Measurements from ENCODE around the gene MYOM3. TPM values are rescaled to one million over a fixed set of nuclear protein-coding genes. Genes with fewer than 3 reads are reported as not detected.

Gene MYOM3
- total and polyA plus RNA-seq, 4 donors: 0.59 to 1.9 (median 0.95) TPM

DNA sequence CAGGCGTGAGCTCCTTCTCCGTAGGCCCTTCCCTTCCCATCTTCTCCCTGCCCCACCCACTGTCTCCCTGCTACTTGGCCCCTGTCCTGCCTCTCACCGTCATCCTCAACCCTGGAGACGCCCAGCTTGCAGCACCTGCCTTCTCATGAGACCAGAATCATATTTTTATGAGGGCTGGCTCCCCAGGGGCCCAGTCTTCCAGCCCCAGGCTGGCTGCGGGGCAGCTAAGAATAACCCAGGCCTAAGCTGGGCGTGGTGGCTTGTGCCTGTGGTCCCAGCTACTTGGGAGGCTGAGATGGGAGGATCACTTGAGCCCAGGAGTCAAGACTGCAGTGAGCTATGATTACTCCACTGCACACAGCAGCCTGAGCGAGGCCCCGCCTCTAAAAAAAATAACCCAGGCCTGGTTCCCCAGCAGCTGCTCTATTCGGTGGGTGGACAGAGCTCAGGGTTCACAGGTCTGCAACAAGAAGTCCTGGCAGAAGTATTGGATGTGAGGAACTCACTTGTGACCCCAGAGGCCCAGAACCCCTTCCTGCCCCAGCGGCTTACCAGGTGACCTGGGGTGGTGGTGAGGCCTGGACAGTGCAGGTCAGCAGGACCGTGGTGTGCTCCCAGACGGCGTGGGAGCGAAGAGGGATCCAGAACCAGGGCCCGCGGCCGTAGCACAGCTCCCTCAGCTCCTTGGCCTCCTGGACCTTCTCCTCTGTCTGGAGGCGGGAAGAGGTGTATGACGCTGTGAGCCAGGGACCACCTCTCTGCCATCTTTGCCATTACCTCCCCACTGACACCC is 6.4 kb downstream of the MYOM3 start:
- no peak overlapping the region for H3K27ac ChIP-seq (ENCODE audit: low read depth in 1 of 2, low read length in 2 of 2)
- no peaks in the 10 kb centered on the region for H3K27me3 ChIP-seq (ENCODE audit: control insufficient read depth in 1 of 2, insufficient read depth in 2 of 2, low read length in 1 of 2)
- 88 to 94% methylated on average over 19 of the region's 19 CpGs for WGBS, 2 donors
- no peaks in the 10 kb centered on the region for H3K9me3 ChIP-seq (ENCODE audit: control insufficient read depth, low read length)
- intact Hi-C loops (cut with DNase I): no loop called here
- DNase-seq: no peak
- H3K36me3 ChIP-seq (ENCODE audit: control insufficient read depth in 1 of 2, insufficient read depth in 2 of 2, low read length in 1 of 2): no peaks in the 10 kb centered on the region
- H3K4me3 ChIP-seq (ENCODE audit: low read length in 2 of 2): no peak overlapping the region
- no peaks in the 10 kb centered on the region for H3K4me1 ChIP-seq (ENCODE audit: control insufficient read depth in 1 of 2, insufficient read depth in 2 of 2, low read length in 2 of 2)
- ATAC-seq (ENCODE audit: low FRiP score): no peak

DNA sequence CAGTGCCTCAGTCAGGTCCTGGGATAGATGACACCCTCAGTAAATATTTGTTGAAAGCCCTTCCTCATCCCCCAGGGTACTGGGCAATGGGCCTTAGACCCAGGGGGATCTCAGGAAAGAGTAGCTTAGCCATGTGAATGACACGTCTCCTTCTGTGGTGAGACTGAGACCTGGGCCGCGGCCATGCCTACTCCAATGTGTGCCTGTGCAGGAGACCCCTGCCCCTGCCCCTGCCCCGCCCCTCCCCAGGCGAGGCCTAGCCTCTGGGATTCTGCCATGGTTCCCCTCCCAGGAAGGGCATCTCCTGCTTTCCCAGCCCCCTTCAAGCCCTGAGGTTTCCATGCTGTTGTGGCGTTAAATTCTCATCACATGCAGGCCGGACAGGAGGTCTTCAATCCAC is 7.1 kb downstream of the MYOM3 start:
- no peak overlapping the region for H3K27ac ChIP-seq (ENCODE audit: low read depth in 1 of 2, low read length in 2 of 2)
- intact Hi-C loops (cut with DNase I): no loop called here

DNA sequence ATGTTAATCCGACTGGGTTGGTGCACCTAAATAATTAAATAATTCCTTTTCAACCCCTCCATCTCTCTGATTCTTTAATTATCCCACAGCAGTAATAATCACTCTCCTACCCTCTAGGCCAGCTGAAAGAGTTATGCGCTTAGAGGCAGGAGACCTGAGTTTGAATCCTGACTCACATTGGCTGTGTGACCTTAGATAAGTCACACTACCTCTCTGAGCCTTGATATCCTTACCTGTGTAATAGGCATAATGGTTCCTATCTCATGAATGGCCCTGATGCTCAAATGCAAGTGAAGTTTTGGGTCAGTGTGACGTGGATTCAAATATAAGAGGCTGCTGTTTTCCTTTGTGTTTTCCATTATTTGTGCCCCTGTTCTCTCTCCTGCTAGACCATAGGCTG is 8.1 kb downstream of the MYOM3 start:
- DNase-seq (no peak), ATAC-seq (ENCODE audit: low FRiP score) (no peak)
- H3K4me3 ChIP-seq (ENCODE audit: low read length in 2 of 2): no peak overlapping the region
- intact Hi-C loops (cut with DNase I): no loop called here
- H3K4me1 ChIP-seq (ENCODE audit: control insufficient read depth in 1 of 2, insufficient read depth in 2 of 2, low read length in 2 of 2): no peaks in the 10 kb centered on the region
- no peaks in the 10 kb centered on the region for H3K9me3 ChIP-seq (ENCODE audit: control insufficient read depth, low read length)
- 95 to 96% methylated on average over 3 of the region's 3 CpGs for WGBS, 2 donors
- H3K36me3 ChIP-seq (ENCODE audit: control insufficient read depth in 1 of 2, insufficient read depth in 2 of 2, low read length in 1 of 2): no peaks in the 10 kb centered on the region
- H3K27me3 ChIP-seq (ENCODE audit: control insufficient read depth in 1 of 2, insufficient read depth in 2 of 2, low read length in 1 of 2): no peaks in the 10 kb centered on the region
- no peak overlapping the region for H3K27ac ChIP-seq (ENCODE audit: low read depth in 1 of 2, low read length in 2 of 2)

More for the DNA sequence above, 7.1 kb downstream of the MYOM3 start:
- H3K4me1 ChIP-seq (ENCODE audit: control insufficient read depth in 1 of 2, insufficient read depth in 2 of 2, low read length in 2 of 2): no peaks in the 10 kb centered on the region
- peak in 1 of 2 donors; percentile 36 for DNase-seq
- WGBS, 2 donors: 96 to 97% methylated on average over 7 of the region's 7 CpGs
- H3K27me3 ChIP-seq (ENCODE audit: control insufficient read depth in 1 of 2, insufficient read depth in 2 of 2, low read length in 1 of 2): no peaks in the 10 kb centered on the region
- no peak for ATAC-seq (ENCODE audit: low FRiP score)
- no peaks in the 10 kb centered on the region for H3K9me3 ChIP-seq (ENCODE audit: control insufficient read depth, low read length)
- H3K36me3 ChIP-seq (ENCODE audit: control insufficient read depth in 1 of 2, insufficient read depth in 2 of 2, low read length in 1 of 2): no peaks in the 10 kb centered on the region
- H3K4me3 ChIP-seq (ENCODE audit: low read length in 2 of 2): no peak overlapping the region

DNA sequence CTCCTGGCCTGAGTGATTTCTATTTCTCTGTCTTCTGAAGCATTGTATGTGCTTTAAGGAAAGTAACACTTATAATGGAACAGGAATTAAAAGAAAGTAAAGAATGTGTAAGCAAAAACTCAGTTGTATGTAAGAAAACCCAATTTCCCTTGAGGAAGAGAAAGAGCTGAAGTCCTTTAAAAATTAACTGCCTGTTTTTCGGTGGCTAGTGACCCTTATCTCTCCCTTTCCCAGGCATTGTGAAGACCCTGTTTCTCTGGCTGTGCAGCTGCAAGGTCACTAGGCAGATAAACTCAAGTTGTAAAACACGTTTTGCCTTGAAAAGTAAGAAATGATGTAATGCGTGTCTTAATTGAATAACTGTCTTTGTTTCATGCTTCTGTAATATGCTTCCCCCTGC is 8.5 kb downstream of the MYOM3 start:
- Histone ChIP-seq H3K9me3 (ENCODE audit: control insufficient read depth, low read length) (no peaks in the 10 kb centered on the region), H3K4me3 (ENCODE audit: low read length in 2 of 2) (no peak overlapping the region), H3K27me3 (ENCODE audit: control insufficient read depth in 1 of 2, insufficient read depth in 2 of 2, low read length in 1 of 2) (no peaks in the 10 kb centered on the region), H3K27ac (ENCODE audit: low read depth in 1 of 2, low read length in 2 of 2) (no peak overlapping the region), H3K36me3 (ENCODE audit: control insufficient read depth in 1 of 2, insufficient read depth in 2 of 2, low read length in 1 of 2) (no peaks in the 10 kb centered on the region), H3K4me1 (ENCODE audit: control insufficient read depth in 1 of 2, insufficient read depth in 2 of 2, low read length in 2 of 2) (no peaks in the 10 kb centered on the region)
- DNase-seq (no peak), ATAC-seq (ENCODE audit: low FRiP score) (no peak)
- intact Hi-C loops (cut with DNase I): no loop called here
- 65% methylated on average over 3 of the region's 3 CpGs for WGBS, 2 donors

DNA sequence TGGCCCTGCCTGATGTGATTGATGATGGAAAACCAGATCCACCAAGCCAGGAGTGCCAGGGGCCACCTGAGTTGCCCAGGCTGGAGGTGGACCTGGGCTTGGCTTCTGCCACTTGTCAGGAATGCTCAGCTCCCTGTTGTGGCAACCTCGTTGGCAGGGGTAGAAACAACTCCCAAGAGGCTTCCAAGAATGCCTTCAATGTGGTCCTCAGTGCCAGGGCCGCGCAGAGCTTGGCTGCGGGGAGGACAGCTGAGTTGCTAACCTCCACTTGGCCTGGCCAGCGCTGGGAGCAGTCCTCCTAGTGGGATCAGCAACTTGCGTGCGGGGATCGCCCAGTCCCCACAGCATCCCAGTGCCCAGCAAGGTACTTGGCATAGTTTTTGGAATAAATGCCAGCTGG is 9.0 kb downstream of the MYOM3 start:
- Histone ChIP-seq H3K27me3 (ENCODE audit: control insufficient read depth in 1 of 2, insufficient read depth in 2 of 2, low read length in 1 of 2) (no peaks in the 10 kb centered on the region), H3K9me3 (ENCODE audit: control insufficient read depth, low read length) (no peaks in the 10 kb centered on the region), H3K36me3 (ENCODE audit: control insufficient read depth in 1 of 2, insufficient read depth in 2 of 2, low read length in 1 of 2) (no peaks in the 10 kb centered on the region), H3K27ac (ENCODE audit: low read depth in 1 of 2, low read length in 2 of 2) (peak overlapping the region in 1 of 2 donors; percentile 7), H3K4me3 (ENCODE audit: low read length in 2 of 2) (no peak overlapping the region), H3K4me1 (ENCODE audit: control insufficient read depth in 1 of 2, insufficient read depth in 2 of 2, low read length in 2 of 2) (no peaks in the 10 kb centered on the region)
- DNase-seq: peak; percentile 83 to 86
- 2 to 5% methylated on average over 8 of the region's 8 CpGs for WGBS, 2 donors
- intact Hi-C loops (cut with DNase I): no loop called here
- peak; percentile 54 for ATAC-seq (ENCODE audit: low FRiP score)

DNA sequence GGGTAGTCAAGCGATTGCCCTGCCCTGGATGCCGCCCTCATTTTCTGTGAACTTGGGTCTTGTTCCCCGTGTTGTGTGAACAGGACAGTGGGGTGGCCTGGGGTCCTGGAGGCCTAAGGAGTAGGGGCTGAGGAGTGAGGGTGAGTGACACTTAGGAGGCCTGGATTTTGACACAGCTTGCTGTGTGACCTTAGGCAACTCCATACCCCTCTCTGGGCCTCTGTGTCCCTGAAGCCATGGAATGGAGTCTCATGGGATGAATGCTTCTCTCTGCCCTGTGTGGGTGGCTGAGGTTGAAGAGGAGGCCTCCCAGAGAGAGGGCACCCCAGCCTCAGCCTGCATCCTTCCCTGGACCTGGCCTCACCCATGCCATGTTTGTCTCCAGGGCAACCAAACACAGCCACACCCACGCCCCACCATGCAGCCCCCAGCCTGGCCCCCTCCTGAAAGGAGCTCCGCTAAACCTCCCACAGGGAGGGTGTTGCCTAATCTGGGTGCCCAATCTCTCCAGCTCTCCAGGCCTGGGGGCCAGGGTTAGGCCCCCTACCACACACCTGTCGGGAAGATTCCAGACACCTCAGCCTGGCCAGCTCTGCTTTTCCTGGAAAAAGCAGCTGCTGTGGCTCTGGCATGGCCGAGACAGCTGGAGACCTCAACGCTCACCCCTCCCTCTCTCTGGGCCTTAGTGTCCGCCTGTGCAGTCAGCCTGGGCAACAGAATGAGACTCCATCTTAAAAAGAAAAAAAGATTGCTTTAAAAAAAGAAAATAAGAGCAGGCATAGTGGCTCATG is 9.9 kb downstream of the MYOM3 start:
- peak; percentile 3 for ATAC-seq (ENCODE audit: low FRiP score)
- DNase-seq: no peak
- H3K27me3 ChIP-seq (ENCODE audit: control insufficient read depth in 1 of 2, insufficient read depth in 2 of 2, low read length in 1 of 2): no peaks in the 10 kb centered on the region
- 55 to 59% methylated on average over 9 of the region's 9 CpGs for WGBS, 2 donors
- H3K36me3 ChIP-seq (ENCODE audit: control insufficient read depth in 1 of 2, insufficient read depth in 2 of 2, low read length in 1 of 2): no peaks in the 10 kb centered on the region
- intact Hi-C loops (cut with DNase I): no loop called here
- no peak overlapping the region for H3K4me3 ChIP-seq (ENCODE audit: low read length in 2 of 2)
- H3K27ac ChIP-seq (ENCODE audit: low read depth in 1 of 2, low read length in 2 of 2): peak overlapping the region in 1 of 2 donors; percentile 7
- no peaks in the 10 kb centered on the region for H3K4me1 ChIP-seq (ENCODE audit: control insufficient read depth in 1 of 2, insufficient read depth in 2 of 2, low read length in 2 of 2)
- no peaks in the 10 kb centered on the region for H3K9me3 ChIP-seq (ENCODE audit: control insufficient read depth, low read length)

DNA sequence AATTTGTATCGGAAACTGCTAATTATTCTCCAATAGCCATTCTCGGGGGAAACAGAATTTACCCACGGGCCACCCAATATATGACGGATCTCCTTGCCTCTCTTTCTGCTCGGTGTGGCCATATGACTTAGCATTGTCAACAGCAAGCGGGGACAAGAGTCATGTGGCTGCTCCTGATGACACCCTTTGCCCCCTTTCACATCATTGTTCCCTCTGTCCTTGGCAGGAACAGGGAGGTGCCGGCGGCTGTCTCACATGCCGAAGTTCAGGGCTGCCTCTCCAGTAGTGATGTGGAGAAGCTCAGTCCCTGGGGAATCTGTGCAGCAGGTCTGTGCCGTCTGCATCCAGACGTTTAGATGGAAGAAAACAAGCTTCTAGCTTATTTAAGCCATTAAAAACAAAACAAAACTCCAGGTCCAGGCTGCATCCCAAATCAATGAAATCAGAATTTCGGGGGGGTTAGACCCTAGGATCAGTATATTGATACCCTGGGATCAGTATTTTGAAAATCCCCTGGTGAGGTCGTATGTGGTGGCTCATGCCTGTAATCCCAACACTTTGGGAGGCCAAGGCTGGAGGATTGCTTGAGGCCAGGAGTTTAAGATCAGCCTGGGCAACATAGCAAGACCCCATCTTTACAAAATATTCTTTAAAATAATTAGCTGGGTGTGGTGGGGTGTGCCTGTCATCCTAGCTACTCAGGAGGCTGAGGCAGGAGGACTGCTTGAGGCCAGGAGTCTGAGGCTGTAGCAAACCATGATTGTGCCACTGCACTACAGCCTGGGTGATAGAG is 10.8 kb downstream of the MYOM3 start:
- H3K4me3 ChIP-seq (ENCODE audit: low read length in 2 of 2): no peak overlapping the region
- WGBS, 2 donors: 88 to 90% methylated on average over 13 of the region's 13 CpGs
- H3K4me1 ChIP-seq (ENCODE audit: control insufficient read depth in 1 of 2, insufficient read depth in 2 of 2, low read length in 2 of 2): no peaks in the 10 kb centered on the region
- ATAC-seq (ENCODE audit: low FRiP score): no peak
- intact Hi-C loops (cut with DNase I): no loop called here
- no peaks in the 10 kb centered on the region for H3K9me3 ChIP-seq (ENCODE audit: control insufficient read depth, low read length)
- no peak for DNase-seq
- H3K36me3 ChIP-seq (ENCODE audit: control insufficient read depth in 1 of 2, insufficient read depth in 2 of 2, low read length in 1 of 2): no peaks in the 10 kb centered on the region
- H3K27ac ChIP-seq (ENCODE audit: low read depth in 1 of 2, low read length in 2 of 2): no peak overlapping the region
- H3K27me3 ChIP-seq (ENCODE audit: control insufficient read depth in 1 of 2, insufficient read depth in 2 of 2, low read length in 1 of 2): no peaks in the 10 kb centered on the region

DNA sequence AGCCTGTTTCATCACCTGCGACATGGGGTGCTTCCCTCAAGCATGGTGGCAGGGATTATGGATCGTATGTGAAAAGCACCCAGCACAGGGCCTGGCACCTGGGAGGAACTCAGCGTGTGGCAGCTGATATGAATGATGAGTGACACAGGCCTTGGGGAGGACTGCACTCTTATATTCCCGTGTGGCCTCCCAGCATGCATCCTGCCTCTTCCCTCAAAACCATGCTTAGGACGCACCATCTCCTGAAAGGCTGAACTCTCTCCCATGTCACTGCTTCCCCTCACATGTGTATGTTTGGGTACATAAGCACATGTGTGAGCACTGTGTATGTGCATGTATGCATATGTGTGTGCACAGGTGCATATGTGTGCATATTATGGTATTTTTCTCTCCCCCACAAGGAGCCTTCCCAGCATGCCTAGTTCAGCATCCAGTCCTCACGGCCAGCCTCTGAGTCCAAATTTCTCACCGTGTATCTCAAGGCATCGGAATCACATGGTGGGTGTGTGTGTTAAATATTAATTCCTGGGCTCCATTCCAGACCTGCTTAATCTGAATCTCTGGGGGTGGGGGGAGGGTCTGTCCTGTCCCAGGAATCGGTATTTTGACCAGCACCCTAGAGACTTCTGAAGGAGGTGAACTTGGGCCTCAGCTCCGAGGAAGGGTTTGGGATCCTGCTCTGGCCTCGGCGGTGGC is 12.8 kb downstream of the MYOM3 start:
- intact Hi-C loops (cut with DNase I): no loop called here
- no peaks in the 10 kb centered on the region for H3K36me3 ChIP-seq (ENCODE audit: control insufficient read depth in 1 of 2, insufficient read depth in 2 of 2, low read length in 1 of 2)
- H3K27ac ChIP-seq (ENCODE audit: low read depth in 1 of 2, low read length in 2 of 2): no peak overlapping the region
- 78 to 82% methylated on average over 12 of the region's 12 CpGs for WGBS, 2 donors
- H3K27me3 ChIP-seq (ENCODE audit: control insufficient read depth in 1 of 2, insufficient read depth in 2 of 2, low read length in 1 of 2): no peaks in the 10 kb centered on the region
- no peak for DNase-seq
- no peaks in the 10 kb centered on the region for H3K9me3 ChIP-seq (ENCODE audit: control insufficient read depth, low read length)
- no peak for ATAC-seq (ENCODE audit: low FRiP score)
- no peaks in the 10 kb centered on the region for H3K4me1 ChIP-seq (ENCODE audit: control insufficient read depth in 1 of 2, insufficient read depth in 2 of 2, low read length in 2 of 2)
- no peak overlapping the region for H3K4me3 ChIP-seq (ENCODE audit: low read length in 2 of 2)
